GM12878 (cell line): ENCODE data around the gene BCAN. TPM values are rescaled to one million over a fixed set of nuclear protein-coding genes. Genes with fewer than 3 reads are reported as not detected.

Source experiments
- ATAC-seq: fragments of 200-7000 bp; cut with Tn5 transposase; 3 replicates; pipeline ENCODE4 v1.9.1; 2020; ENCODE audit warnings: mild to moderate bottlenecking, moderate library complexity
- BruUV-seq: library from RNA; stranded (reverse); fragments of 400-500 nt; replicated peaks from 2 replicates; lab custom pipeline; 2021; lab: Mats Ljungman, UMichigan
- CTCF ChIA-PET: fragments of 300-600 bp; sonication (Branson Sonifier 250); formaldehyde crosslinking; extraction: SDS; loops from one replicate; lab custom pipeline; 2021; ENCODE audit warnings: inconsistent platforms; lab: Yijun Ruan, JAX
- POLR2A ChIA-PET: fragments of 350-600 bp; formaldehyde crosslinking; extraction: SDS; loops from one replicate; lab custom pipeline; 2021; ENCODE audit warnings: inconsistent platforms; lab: Charles Lee
- RAD21 ChIA-PET: fragments of 300-600 bp; sonication (Branson Sonifier 250); formaldehyde crosslinking; loops from one replicate; lab custom pipeline; 2023; ENCODE audit warnings: antibody characterized with exemption; ENCODE audit not compliant: unreplicated experiment; lab: Charles Lee
- SMC1A ChIA-PET: fragments of 300-600 bp; sonication (Branson Sonifier 250); formaldehyde crosslinking; loops from one replicate; lab custom pipeline; 2023; ENCODE audit not compliant: unreplicated experiment, uncharacterized antibody; lab: Charles Lee
- DNase-seq: peaks from one replicate; pipeline ENCODE4 v3.0.0-alpha.2; 2011; ENCODE audit warnings: low read depth, low spot score
- FAIRE-seq: peaks from 3 replicates; lab custom pipeline; 2011; peaks lifted over from hg19 to GRCh38; lab: Jason Lieb, UNC
- H2AFZ ChIP-seq: 2 replicates; pipeline ENCODE4 v1.6.0; 2011; ENCODE audit warnings: low read depth, low read length, control low read depth; ENCODE audit not compliant: control insufficient read depth
- H3K27ac ChIP-seq: 2 replicates; pipeline ENCODE4 v1.5.1; 2011; ENCODE audit warnings: control low read depth; ENCODE audit not compliant: control insufficient read depth, insufficient read depth
- H3K27me3 ChIP-seq, 2 experiments: replicated peaks in 1 of 2; 2 replicates each; pipeline versions ENCODE4 v1.6.0 to v1.6.1; 2011; ENCODE audit warnings: low read length in 1 of 2; ENCODE audit not compliant: control insufficient read depth in 2 of 2, insufficient read depth in 2 of 2
- H3K36me3 ChIP-seq, 2 experiments: 2 replicates each; pipeline ENCODE4 v1.5.1; 2011; ENCODE audit warnings: low read length in 1 of 2; ENCODE audit not compliant: control insufficient read depth in 2 of 2, insufficient read depth in 2 of 2
- H3K4me1 ChIP-seq: 2 replicates; pipeline ENCODE4 v1.6.1; 2011; ENCODE audit warnings: mild to moderate bottlenecking, low read length, moderate library complexity, mixed read lengths; ENCODE audit not compliant: control insufficient read depth, insufficient read depth
- H3K4me2 ChIP-seq: 2 replicates; pipeline ENCODE4 v1.6.0; 2011; ENCODE audit warnings: control low read depth; ENCODE audit not compliant: control insufficient read depth, insufficient read depth
- H3K4me3 ChIP-seq: fragments of 200-600 bp; sonication (generic); 2 replicates; pipeline ENCODE4 v1.5.1; 2016
- H3K79me2 ChIP-seq: 2 replicates; pipeline ENCODE4 v1.6.0; 2011; ENCODE audit warnings: low read length; ENCODE audit not compliant: control insufficient read depth, insufficient read depth
- H3K9ac ChIP-seq: 2 replicates; pipeline ENCODE4 v1.8.0; 2011; ENCODE audit warnings: low read length, control low read depth, mixed read lengths; ENCODE audit not compliant: control insufficient read depth, insufficient read depth
- H3K9me3 ChIP-seq: replicated peaks from 3 replicates; pipeline ENCODE4 v1.5.1; 2011; ENCODE audit warnings: mild to moderate bottlenecking, low read length; ENCODE audit not compliant: control insufficient read depth, insufficient read depth
- H4K20me1 ChIP-seq: 2 replicates; pipeline ENCODE4 v1.6.0; 2011; ENCODE audit not compliant: control insufficient read depth, insufficient read depth
- CBX5 ChIP-seq: sonication (generic); IDR thresholded peaks from 2 replicates; pipeline ENCODE4 v1.6.1; 2016; ENCODE audit warnings: low read depth, moderate library complexity, mild to moderate bottlenecking, inconsistent platforms
- CHD4 ChIP-seq: fragments of 200-600 bp; sonication (generic); IDR thresholded peaks from 2 replicates; pipeline ENCODE4 v1.6.1; 2016; ENCODE audit warnings: mild to moderate bottlenecking
- EZH2 ChIP-seq: IDR thresholded peaks from 2 replicates; pipeline ENCODE4 v1.6.1; 2012; ENCODE audit warnings: low read depth, mild to moderate bottlenecking, control low read depth, inconsistent platforms, low read length, borderline replicate concordance; ENCODE audit not compliant: control insufficient read depth
- JUND ChIP-seq: IDR thresholded peaks from 2 replicates; pipeline ENCODE4 v1.6.1; 2012; ENCODE audit warnings: low read depth, mild to moderate bottlenecking, low read length, improper control_type of control experiment, moderate library complexity
- MTA3 ChIP-seq: IDR thresholded peaks from 2 replicates; pipeline ENCODE4 v1.6.1; 2012; ENCODE audit warnings: low read length, inconsistent platforms, borderline replicate concordance
- NFYA ChIP-seq: IDR thresholded peaks from 2 replicates; pipeline ENCODE4 v1.6.1; 2011; ENCODE audit warnings: low read depth, mild to moderate bottlenecking, low read length, improper control_type of control experiment, borderline replicate concordance
- PML ChIP-seq: IDR thresholded peaks from 2 replicates; pipeline ENCODE4 v1.6.1; 2012; ENCODE audit warnings: low read length, inconsistent platforms
- WRNIP1 ChIP-seq: IDR thresholded peaks from 2 replicates; pipeline ENCODE4 v1.6.1; 2011; ENCODE audit warnings: low read depth, low read length, improper control_type of control experiment, borderline replicate concordance
- YBX1 ChIP-seq: fragments of 450-650 bp; IDR thresholded peaks from 2 replicates; pipeline ENCODE4 v1.6.1; 2016; ENCODE audit warnings: antibody characterized with exemption
- YY1 ChIP-seq: IDR thresholded peaks from 2 replicates; pipeline ENCODE4 v1.6.1; 2011; ENCODE audit warnings: low read depth, mild to moderate bottlenecking, low read length
- ZBTB11 ChIP-seq: fragments of 450-650 bp; formaldehyde crosslinking; IDR thresholded peaks from 2 replicates; pipeline ENCODE4 v1.5.0; 2022; ENCODE audit warnings: mild to moderate bottlenecking, missing genetic modification characterization
- ZNF24 ChIP-seq: fragments of 450-650 bp; IDR thresholded peaks from 2 replicates; pipeline ENCODE4 v1.6.1; 2017; ENCODE audit warnings: antibody characterized with exemption, mild to moderate bottlenecking
- WGBS: methylation state at CpG from one replicate; pipeline ENCODE4 v1.1.6; 2016; ENCODE audit warnings: low lambda C conversion rate; ENCODE audit not compliant: insufficient replicate concordance, insufficient coverage; ENCODE audit errors: missing lambda C conversion rate; 5-methylcytosine and 5-hydroxymethylcytosine counted together
- in situ Hi-C: fragments of 300-500 bp; cut with MboI; formaldehyde crosslinking; loops from 9 replicates; pipeline ENCODE4 v1.14.3; 2018; ENCODE audit warnings: mixed read lengths
- intact Hi-C: fragments of 100-400 bp; cut with micrococcal nuclease; formaldehyde crosslinking; loops from one replicate; pipeline ENCODE4 v1.14.2; 2022; ENCODE audit not compliant: unreplicated experiment
- polyA plus RNA-seq, 11 experiments: library from polyadenylated mRNA; depleted of rRNA in 4 of 11; unstranded in 6 of 11; stranded (reverse) in 5 of 11; fragments of >200 nt; fragmentation: Nextera tagmentation in 4 of 11; fragmentation: Illumina TruSeq in 1 of 11; extraction: Ambion mirVana in 4 of 11; extraction: Trizol in 1 of 11; gene quantifications; 1 replicate in 1 of 11; 2 replicates in 10 of 11; pipeline versions ENCODE4 v1.2.1 to v1.2.3, GENCODE V29; 2011 to 2016; ENCODE audit warnings: inconsistent platforms in 2 of 11, missing spikeins in 2 of 11, low read depth in 1 of 11
- total RNA-seq, 4 experiments: library from RNA; depleted of rRNA in 3 of 4; stranded (reverse); fragments of >200 nt in 3 of 4; fragmentation: Illumina TruSeq in 1 of 4; extraction: Trizol in 1 of 4; gene quantifications; 2 replicates each; pipeline versions ENCODE4 v1.2.1 to v1.2.3, GENCODE V29; 2013 to 2021

Gene BCAN
- total and polyA plus RNA-seq, 10 of the 15 experiments (the other 5 are each of a cell fraction or from before 2014, with no cell fraction given): 0.05 to 1.3 (median 0.18) TPM; not detected in 1

- TF ChIP-seq ZBTB11 (no peak), CHD4 (no peak)
Measured at GRCh38 chr1:156612666-156613065, 29.3 kb upstream of the BCAN start (continued).

GRCh38 chr1:156615946-156616345 lies 26.0 kb upstream of the BCAN start:
- in situ Hi-C loops (no loop called here), intact Hi-C loops (no loop called here)
- H3K9ac ChIP-seq: no peak overlapping the region
- no peak overlapping the region for H3K4me3 ChIP-seq
- H3K27ac ChIP-seq: no peak overlapping the region
- H2AFZ ChIP-seq: no peak overlapping the region
- no TSS peak for BruUV-seq
- no peak for TF ChIP-seq EZH2
- no peak for TF ChIP-seq YBX1
- TF ChIP-seq JUND: no peak
- no peak for TF ChIP-seq PML
- no peak for TF ChIP-seq YY1
- no peak for TF ChIP-seq MTA3
- no peak for TF ChIP-seq ZNF24
- TF ChIP-seq CBX5: no peak
- TF ChIP-seq NFYA: no peak
- TF ChIP-seq WRNIP1: no peak
- no peaks in the 10 kb centered on the region for H3K79me2 ChIP-seq
- ATAC-seq (no peak), FAIRE-seq (no peak), DNase-seq (no peak)
- H3K4me1 ChIP-seq: no peaks in the 10 kb centered on the region; the same call in 1 of the 2 replicates
- no peaks in the 10 kb centered on the region for H3K9me3 ChIP-seq
- RAD21 ChIA-PET: interaction anchor here (0.6 kb wide), 1 partner anchor 98 kb away, joined by 3 read pairs; no protein-coding TSS in a partner anchor
- WGBS: 59% methylated on average over 4 of the region's 4 CpGs
- H3K27me3 ChIP-seq: peaks cover 3 to 7% of the 10 kb centered on the region in 2 experiments; a peak in 3 of 4 replicates
- CTCF ChIA-PET: interaction anchor here (1.6 to 3.0 kb wide), 4 partner anchors 8 to 161 kb away, joined by 4 to 19 read pairs (median 6); no protein-coding TSS in a partner anchor
- no peaks in the 10 kb centered on the region for H3K36me3 ChIP-seq
- H3K4me2 ChIP-seq: no peak overlapping the region
- H4K20me1 ChIP-seq: no peaks in the 10 kb centered on the region
- POLR2A ChIA-PET: interaction anchor here (0.6 kb wide), 1 partner anchor 106 kb away, joined by 3 read pairs; no protein-coding TSS in a partner anchor
- SMC1A ChIA-PET: interaction anchor here (0.7 to 2.3 kb wide), 3 partner anchors 11 to 128 kb away, joined by 3 to 9 read pairs (median 3); no protein-coding TSS in a partner anchor
